NT2/D1 (cell line): ENCODE measurements around the gene SLC25A48.

Experiments used
- SUZ12 ChIP-seq: IDR thresholded peaks from 2 replicates; pipeline ENCODE4 v1.6.1; 2011; ENCODE audit not compliant: insufficient read length, insufficient read depth; ENCODE audit errors: extremely low read depth
- YY1 ChIP-seq: IDR thresholded peaks from 2 replicates; pipeline ENCODE4 v1.6.1; 2011; ENCODE audit not compliant: insufficient read length, insufficient read depth
- ZNF274 ChIP-seq: IDR thresholded peaks from 2 replicates; pipeline ENCODE4 v1.6.1; 2011; ENCODE audit warnings: mild to moderate bottlenecking, low read depth, low read length

DNA sequence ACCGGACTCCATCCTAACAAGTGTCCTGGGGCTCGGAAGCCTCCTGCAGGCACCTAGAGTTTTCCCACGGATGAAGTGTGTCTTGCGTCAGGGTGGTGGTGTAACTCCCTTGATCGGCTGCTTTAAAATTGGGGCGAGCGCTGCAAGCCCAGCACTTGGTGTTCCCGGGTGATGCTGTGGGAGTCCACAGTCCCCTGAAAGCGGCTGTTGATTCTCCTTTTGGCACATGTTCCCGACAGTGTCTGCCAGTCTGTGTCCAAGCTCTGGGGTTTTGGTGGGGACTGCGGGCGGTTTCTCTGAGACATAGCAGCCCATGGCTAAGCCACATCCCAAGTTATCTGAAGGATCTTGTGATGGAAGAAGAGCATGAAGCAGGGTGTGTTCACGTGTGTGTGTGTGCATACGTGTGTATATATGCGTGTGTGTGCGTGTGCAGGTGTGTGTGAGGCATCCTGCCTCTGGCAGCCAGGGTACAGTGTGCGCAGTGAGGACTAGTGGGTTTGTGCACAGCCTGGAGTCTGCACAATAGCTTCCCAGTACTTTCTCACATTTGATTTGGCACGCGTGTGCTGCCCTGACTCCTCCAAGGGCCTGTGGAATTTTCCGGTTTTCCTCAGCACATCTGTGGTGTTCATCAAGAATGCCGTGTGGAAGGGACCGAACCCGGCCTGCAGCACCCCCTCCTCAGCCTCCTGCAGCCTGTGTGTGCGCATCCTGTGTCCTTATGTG, 16.9 kb downstream of the SLC25A48 start:
- TF ChIP-seq SUZ12 (no peak), YY1 (no peak), ZNF274 (no peak)
